Skeletal muscle tissue (tissue), 4 donors: ENCODE data around the gene CDK14. TPM values are rescaled to one million over a fixed set of nuclear protein-coding genes. Genes with fewer than 3 reads are reported as not detected.

Experiments
- H3K27ac ChIP-seq: one replicate; pipeline ENCODE4 v1.7.0; 2013; ENCODE audit warnings: mild to moderate bottlenecking, low read depth, low read length, inconsistent platforms
- H3K27me3 ChIP-seq, 3 donors: one replicate each; pipeline ENCODE4 v1.7.0; 2013; ENCODE audit warnings: low read length in 3 of 3; ENCODE audit not compliant: control insufficient read depth in 3 of 3, insufficient read depth in 3 of 3
- H3K36me3 ChIP-seq, 3 donors: one replicate each; pipeline ENCODE4 v1.7.0; 2013; ENCODE audit warnings: low read length in 3 of 3; ENCODE audit not compliant: control insufficient read depth in 3 of 3, insufficient read depth in 3 of 3
- H3K4me1 ChIP-seq, 3 donors: one replicate each; pipeline ENCODE4 v1.7.0; 2013; ENCODE audit warnings: low read length in 3 of 3, mild to moderate bottlenecking in 3 of 3; ENCODE audit not compliant: control insufficient read depth in 3 of 3, insufficient read depth in 3 of 3
- H3K4me3 ChIP-seq, 3 donors: one replicate each; pipeline ENCODE4 v1.7.0; 2013; ENCODE audit warnings: low read length in 3 of 3
- H3K9ac ChIP-seq, 3 donors: one replicate each; pipeline ENCODE4 v1.7.0; 2013; ENCODE audit warnings: low read length in 3 of 3, mild to moderate bottlenecking in 3 of 3, moderate library complexity in 2 of 3, low read depth in 1 of 3
- H3K9me3 ChIP-seq, 3 donors: one replicate each; pipeline ENCODE4 v1.7.0; 2013; ENCODE audit warnings: low read length in 3 of 3; ENCODE audit not compliant: control insufficient read depth in 3 of 3
- total RNA-seq: library from RNA; depleted of rRNA; stranded (reverse); fragments of >200 nt; gene quantifications from one replicate; pipeline ENCODE4 v1.2.3, GENCODE V29; 2014
- donor health status: Osteomylitis.

The CDK14 gene
- total RNA-seq, 1 donor from 2014 or later: 25.1 TPM

GRCh38 chr7:90654718-90655427 is 58.8 kb downstream of the CDK14 start:
- Histone ChIP-seq H3K9ac (no peak overlapping the region), H3K4me3 (no peak overlapping the region), H3K9me3 (no peaks in the 10 kb centered on the region), H3K4me1 (no peaks in the 10 kb centered on the region), H3K36me3 (no peaks in the 10 kb centered on the region), H3K27me3 (no peaks in the 10 kb centered on the region), H3K27ac (no peak overlapping the region)

- no peak overlapping the region for H3K4me3 ChIP-seq
- H3K36me3 ChIP-seq: no peaks in the 10 kb centered on the region
- H3K27ac ChIP-seq: no peak overlapping the region
- no peaks in the 10 kb centered on the region for H3K9me3 ChIP-seq
- no peak overlapping the region for H3K9ac ChIP-seq
- peaks cover under 1 to 3% (median under 1%) of the 10 kb centered on the region in 3 donors for H3K4me1 ChIP-seq
- H3K27me3 ChIP-seq: no peaks in the 10 kb centered on the region
These were observed 59.4 kb downstream of the CDK14 start for GRCh38 chr7:90655566-90655965.

- H3K9ac ChIP-seq: no peak overlapping the region
- H3K4me1 ChIP-seq: peaks cover 17 to 18% (median 18%) of the 10 kb centered on the region in 3 donors
- no peak overlapping the region for H3K4me3 ChIP-seq
- no peaks in the 10 kb centered on the region for H3K9me3 ChIP-seq
- no peaks in the 10 kb centered on the region for H3K27me3 ChIP-seq
- no peak overlapping the region for H3K27ac ChIP-seq
- H3K36me3 ChIP-seq: no peaks in the 10 kb centered on the region
These were observed 61.4 kb downstream of the CDK14 start for GRCh38 chr7:90657481-90657880.

- no peak overlapping the region for H3K4me3 ChIP-seq
- no peak overlapping the region for H3K27ac ChIP-seq
- H3K4me1 ChIP-seq: peaks cover 17 to 18% (median 18%) of the 10 kb centered on the region in 3 donors
- no peaks in the 10 kb centered on the region for H3K27me3 ChIP-seq
- H3K36me3 ChIP-seq: no peaks in the 10 kb centered on the region
- no peaks in the 10 kb centered on the region for H3K9me3 ChIP-seq
- no peak overlapping the region for H3K9ac ChIP-seq
These were observed 64.0 kb downstream of the CDK14 start for GRCh38 chr7:90660100-90660499.

GRCh38 chr7:90660819-90661218 is 64.7 kb downstream of the CDK14 start:
- Histone ChIP-seq H3K4me1 (peaks cover 17 to 20% (median 18%) of the 10 kb centered on the region in 3 donors), H3K27ac (peak overlapping the region; percentile 19), H3K4me3 (peak overlapping the region in 1 of 3 donors; percentile 5), H3K36me3 (no peaks in the 10 kb centered on the region), H3K27me3 (no peaks in the 10 kb centered on the region), H3K9me3 (no peaks in the 10 kb centered on the region), H3K9ac (no peak overlapping the region)

- peak overlapping the region; percentile 19 for H3K27ac ChIP-seq
- H3K4me1 ChIP-seq: peaks cover 17 to 21% (median 18%) of the 10 kb centered on the region in 3 donors
- peak overlapping the region in 2 of 3 donors; percentile 9 to 38 for H3K9ac ChIP-seq
- no peaks in the 10 kb centered on the region for H3K27me3 ChIP-seq
- no peaks in the 10 kb centered on the region for H3K9me3 ChIP-seq
- no peaks in the 10 kb centered on the region for H3K36me3 ChIP-seq
- peak overlapping the region in 2 of 3 donors; percentile 0 for H3K4me3 ChIP-seq
These were observed 65.4 kb downstream of the CDK14 start for GRCh38 chr7:90661290-90662151.

GRCh38 chr7:90663176-90663575 is 67.1 kb downstream of the CDK14 start:
- Histone ChIP-seq H3K36me3 (no peaks in the 10 kb centered on the region), H3K4me1 (peaks cover 17 to 21% (median 18%) of the 10 kb centered on the region in 3 donors), H3K9me3 (no peaks in the 10 kb centered on the region), H3K9ac (no peak overlapping the region), H3K27ac (no peak overlapping the region), H3K4me3 (no peak overlapping the region), H3K27me3 (no peaks in the 10 kb centered on the region)

GRCh38 chr7:90666186-90666585 is 70.1 kb downstream of the CDK14 start:
- Histone ChIP-seq H3K9ac (no peak overlapping the region), H3K9me3 (no peaks in the 10 kb centered on the region), H3K4me1 (peaks cover 12 to 23% (median 19%) of the 10 kb centered on the region in 3 donors), H3K36me3 (no peaks in the 10 kb centered on the region), H3K27ac (no peak overlapping the region), H3K4me3 (no peak overlapping the region), H3K27me3 (no peaks in the 10 kb centered on the region)

GRCh38 chr7:90668992-90669391 is 72.9 kb downstream of the CDK14 start:
- H3K27me3 ChIP-seq: no peaks in the 10 kb centered on the region
- H3K36me3 ChIP-seq: no peaks in the 10 kb centered on the region
- H3K9ac ChIP-seq: no peak overlapping the region
- H3K9me3 ChIP-seq: no peaks in the 10 kb centered on the region
- peaks cover 3 to 10% (median 7%) of the 10 kb centered on the region in 3 donors for H3K4me1 ChIP-seq
- no peak overlapping the region for H3K27ac ChIP-seq
- no peak overlapping the region for H3K4me3 ChIP-seq

GRCh38 chr7:90669492-90669891 is 73.4 kb downstream of the CDK14 start:
- H3K9ac ChIP-seq: no peak overlapping the region
- H3K9me3 ChIP-seq: no peaks in the 10 kb centered on the region
- no peaks in the 10 kb centered on the region for H3K36me3 ChIP-seq
- H3K27me3 ChIP-seq: no peaks in the 10 kb centered on the region
- H3K4me3 ChIP-seq: no peak overlapping the region
- peaks cover 3 to 10% (median 7%) of the 10 kb centered on the region in 3 donors for H3K4me1 ChIP-seq
- H3K27ac ChIP-seq: no peak overlapping the region
